ENCODE results near the gene PDK2. TPM values are rescaled to one million over a fixed set of nuclear protein-coding genes. Genes with fewer than 3 reads are reported as not detected.

PDK2 gene
- total RNA-seq, 4 donors from 2014 or later, result 42.2 to 72.7 (median 50.7) TPM

DNA sequence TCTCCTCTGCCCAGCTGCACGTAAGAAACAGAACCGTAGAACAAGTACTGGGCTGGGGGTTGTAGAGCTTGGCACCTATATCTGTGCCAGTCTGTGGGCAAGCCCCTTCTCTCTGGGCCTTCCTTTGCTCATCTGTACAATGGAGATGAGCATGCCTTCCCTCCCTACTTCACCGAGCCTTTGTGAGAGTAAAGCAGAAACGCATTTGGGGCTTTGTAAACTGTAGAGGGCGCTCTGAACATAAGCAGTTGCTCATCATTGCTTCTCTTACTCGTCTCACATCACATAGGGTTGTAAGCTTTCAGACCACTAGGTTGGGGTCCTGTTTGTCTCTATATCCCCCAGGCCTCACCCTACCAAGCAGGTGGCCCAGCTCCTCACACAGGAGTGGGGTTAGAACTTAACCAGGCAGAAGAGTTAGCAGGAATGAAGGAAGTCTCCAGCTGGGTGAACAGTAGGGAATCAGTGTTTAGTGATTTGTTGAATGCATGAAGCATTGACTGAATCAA is 19.8 kb downstream of the PDK2 start:
- TF ChIP-seq, protein P1, sequence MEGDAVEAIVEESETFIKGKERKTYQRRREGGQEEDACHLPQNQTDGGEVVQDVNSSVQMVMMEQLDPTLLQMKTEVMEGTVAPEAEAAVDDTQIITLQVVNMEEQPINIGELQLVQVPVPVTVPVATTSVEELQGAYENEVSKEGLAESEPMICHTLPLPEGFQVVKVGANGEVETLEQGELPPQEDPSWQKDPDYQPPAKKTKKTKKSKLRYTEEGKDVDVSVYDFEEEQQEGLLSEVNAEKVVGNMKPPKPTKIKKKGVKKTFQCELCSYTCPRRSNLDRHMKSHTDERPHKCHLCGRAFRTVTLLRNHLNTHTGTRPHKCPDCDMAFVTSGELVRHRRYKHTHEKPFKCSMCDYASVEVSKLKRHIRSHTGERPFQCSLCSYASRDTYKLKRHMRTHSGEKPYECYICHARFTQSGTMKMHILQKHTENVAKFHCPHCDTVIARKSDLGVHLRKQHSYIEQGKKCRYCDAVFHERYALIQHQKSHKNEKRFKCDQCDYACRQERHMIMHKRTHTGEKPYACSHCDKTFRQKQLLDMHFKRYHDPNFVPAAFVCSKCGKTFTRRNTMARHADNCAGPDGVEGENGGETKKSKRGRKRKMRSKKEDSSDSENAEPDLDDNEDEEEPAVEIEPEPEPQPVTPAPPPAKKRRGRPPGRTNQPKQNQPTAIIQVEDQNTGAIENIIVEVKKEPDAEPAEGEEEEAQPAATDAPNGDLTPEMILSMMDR (IDR thresholded peaks at IDR 0.05), result no peak
- ATAC-seq (ENCODE audit: low FRiP score) (no peak), DNase-seq (ENCODE audit: low spot score) (no peak)

DNA sequence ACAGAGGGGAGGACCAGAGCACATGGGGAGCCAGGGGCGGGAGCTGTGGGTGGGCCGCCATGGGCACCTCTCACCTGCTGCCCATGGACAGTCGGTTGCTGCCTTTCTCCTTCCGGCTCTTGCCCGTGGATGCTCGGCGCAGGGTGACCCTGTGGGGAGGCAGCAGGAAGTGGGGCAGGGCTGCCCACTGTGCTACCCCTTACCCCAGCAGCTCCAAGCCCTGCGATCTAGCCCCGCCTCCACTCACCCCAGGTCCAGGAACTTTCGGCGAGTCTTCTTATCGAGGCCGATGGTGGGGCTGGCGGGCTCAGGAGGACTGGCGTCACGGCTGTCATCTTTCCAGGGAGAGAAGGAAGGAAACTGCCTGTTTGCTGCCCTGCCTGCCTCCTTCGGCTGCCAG is 20.6 kb downstream of the PDK2 start:
- DNase-seq (ENCODE audit: low spot score) (no peak), ATAC-seq (ENCODE audit: low FRiP score) (no peak)
- TF ChIP-seq, protein P1 (IDR thresholded peaks at IDR 0.05), result no peak

DNA sequence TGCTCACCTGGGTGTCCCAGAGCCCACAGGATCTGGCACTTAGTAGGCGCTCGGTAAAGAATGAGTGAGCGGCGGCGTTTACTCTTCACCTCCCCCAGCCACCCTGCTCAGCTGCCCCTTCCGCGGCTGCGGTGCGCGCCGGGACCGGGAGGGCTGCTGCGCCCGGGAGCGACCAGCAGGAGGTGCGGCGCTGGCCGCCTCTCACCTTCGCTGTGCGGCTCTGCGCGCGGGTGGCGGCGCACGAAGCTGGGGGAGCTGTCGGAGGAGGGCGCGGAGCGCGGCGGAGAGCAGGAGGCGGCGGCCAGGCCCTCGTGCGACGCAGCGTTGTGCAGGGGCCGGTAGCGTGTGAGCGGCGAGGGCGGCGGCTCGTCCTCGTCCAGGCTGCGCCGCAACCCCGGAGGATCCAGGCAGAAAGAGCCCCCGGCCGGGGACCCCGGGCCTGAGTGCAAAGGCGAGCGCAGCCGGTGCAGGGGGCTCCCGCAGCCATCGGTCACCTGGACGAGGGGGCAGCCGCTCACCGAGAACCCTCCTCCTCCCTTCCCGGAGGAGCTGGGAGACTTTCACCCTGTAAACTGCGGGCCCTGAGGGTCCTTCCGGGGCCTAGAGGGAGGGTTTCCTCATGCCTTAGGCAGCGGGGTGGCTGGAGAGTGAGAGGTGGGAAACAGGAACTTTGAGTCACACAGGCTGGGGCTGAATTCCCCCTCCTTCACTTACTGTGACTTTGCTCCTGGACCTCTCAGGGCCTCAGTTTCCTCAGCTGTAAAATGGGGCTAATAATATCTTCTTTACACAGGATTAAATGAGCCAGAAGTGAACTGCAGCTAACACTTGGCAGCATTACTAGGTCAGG is 22.3 kb downstream of the PDK2 start:
- DNase-seq (ENCODE audit: low spot score) (no peak), ATAC-seq (ENCODE audit: low FRiP score) (peak; percentile 73)
- TF ChIP-seq, protein P1 (IDR thresholded peaks at IDR 0.05), result peak in 1 of 3 donors; percentile 14

DNA sequence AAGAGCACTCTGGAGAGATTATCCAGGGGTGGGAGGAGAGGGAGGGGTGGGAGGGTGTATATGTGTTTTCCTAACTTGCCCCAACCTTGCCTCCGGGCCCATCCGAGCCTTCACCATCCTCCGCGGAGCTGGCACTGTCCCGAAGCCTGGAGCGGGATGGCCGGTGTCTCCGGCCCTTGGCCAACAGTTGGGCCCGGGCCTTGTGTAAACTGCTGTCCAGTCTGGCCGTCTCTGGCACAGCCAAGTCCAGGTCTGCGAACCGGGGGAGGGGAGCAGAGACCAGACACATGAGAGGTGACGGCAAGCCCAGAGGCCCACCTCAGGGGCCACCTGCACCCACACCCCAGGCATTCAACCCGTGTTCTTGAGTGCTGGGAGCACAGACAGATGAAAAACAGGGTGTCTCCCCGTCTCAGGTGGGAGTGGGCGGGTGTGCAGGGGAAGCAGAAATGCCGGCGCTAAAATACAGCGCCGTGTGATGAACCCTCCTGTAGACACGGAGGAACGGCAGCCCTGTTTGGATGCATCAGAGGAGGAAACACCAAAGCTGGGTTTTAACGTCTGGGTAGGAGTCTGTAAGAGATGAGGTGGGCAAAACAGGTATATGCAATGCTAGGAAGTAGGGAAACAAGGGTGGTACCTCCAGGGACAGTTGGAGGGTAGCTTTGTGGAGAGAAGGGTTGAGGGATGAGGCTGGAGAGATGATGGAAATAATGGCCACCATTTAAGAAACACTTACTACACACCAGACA is 23.1 kb downstream of the PDK2 start:
- DNase-seq (ENCODE audit: low spot score), result no peak
- no peak for ATAC-seq (ENCODE audit: low FRiP score)
- TF ChIP-seq, protein P1 (IDR thresholded peaks at IDR 0.05), result no peak

DNA sequence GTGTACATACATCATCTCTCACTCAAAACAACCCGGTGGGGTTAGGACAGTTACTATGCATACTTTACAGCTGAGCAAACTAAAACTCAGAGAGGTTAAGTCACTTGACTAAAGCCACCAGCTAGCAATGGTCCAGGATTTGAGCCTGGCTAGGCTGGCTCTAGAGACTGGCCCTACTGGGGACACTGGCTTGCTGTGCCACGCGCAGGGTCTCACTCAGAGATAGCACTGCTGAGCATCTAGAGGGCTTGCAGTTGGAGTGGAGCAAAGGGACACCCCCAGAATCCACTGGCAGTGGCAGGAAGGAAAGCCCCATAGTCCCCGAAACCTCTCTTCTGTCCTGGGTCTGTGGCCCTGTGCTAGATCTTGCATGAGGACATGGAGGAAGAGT is 23.7 kb downstream of the PDK2 start:
- no peak for ATAC-seq (ENCODE audit: low FRiP score)
- DNase-seq (ENCODE audit: low spot score), result no peak
- TF ChIP-seq, protein P1 (IDR thresholded peaks at IDR 0.05), result no peak

DNA sequence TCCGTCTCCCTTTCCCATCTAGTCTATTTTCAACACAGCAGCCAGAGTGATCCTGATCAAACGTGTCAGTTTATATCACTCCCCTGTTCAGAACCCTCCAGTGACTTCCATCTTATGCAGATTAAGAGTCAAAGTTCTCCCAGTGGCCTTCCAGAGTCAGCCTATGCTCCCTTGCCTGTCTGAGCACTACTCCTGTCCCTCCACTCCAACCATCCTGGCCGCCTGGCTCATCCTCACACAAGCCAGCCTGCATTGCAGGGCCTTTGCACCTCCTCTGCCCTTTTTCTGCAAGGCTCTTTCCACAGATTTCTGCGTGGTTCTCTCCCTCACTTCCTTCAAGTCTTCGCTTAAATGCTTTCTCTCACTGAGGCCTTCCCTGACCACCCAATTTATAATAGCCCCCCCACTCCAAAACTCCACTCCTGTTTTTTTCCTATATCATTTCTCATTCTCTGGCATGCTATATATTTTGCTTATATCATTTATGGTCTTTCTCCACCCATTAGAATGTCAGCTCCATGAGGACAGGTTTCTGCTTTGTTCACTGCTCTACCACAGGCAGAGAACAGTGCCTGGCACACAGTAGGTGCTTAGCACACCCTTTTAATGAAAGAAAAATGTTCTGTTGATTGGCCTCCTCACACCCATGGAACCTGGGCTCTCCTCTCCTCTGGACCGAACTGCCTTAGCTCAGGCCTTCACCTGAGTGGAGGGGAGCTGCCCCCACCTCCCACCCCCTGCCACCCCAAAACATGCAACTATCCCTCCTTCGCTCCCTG is 25.5 kb downstream of the PDK2 start:
- TF ChIP-seq, protein P1 (IDR thresholded peaks at IDR 0.05), result no peak
- ATAC-seq (ENCODE audit: low FRiP score) (no peak), DNase-seq (ENCODE audit: low spot score) (no peak)
